GM21515 (cell line): ENCODE results near the gene CCDC18.
"Not testable (repeated sequence)": the region's sequence is repeated elsewhere in the genome, so short reads cannot be mapped to it uniquely, and the experiment has no call there.

ENCODE experiments used
- ATAC-seq: cut with Tn5 transposase; IDR thresholded peaks from one replicate; pipeline ENCODE4 v1.9.1; 2021; ENCODE audit not compliant: unreplicated experiment

The CCDC18 gene

GRCh38 chr1:93238425-93238824 is 57.9 kb downstream of the CCDC18 start:
- ATAC-seq, result no peak

GRCh38 chr1:93239863-93240262 is 59.3 kb downstream of the CCDC18 start:
- ATAC-seq, result no peak

- not testable (repeated sequence) for ATAC-seq
These were observed 62.7 kb downstream of the CCDC18 start for GRCh38 chr1:93243233-93243632.

GRCh38 chr1:93244298-93245069 is 64.0 kb downstream of the CCDC18 start:
- no peak for ATAC-seq

GRCh38 chr1:93251966-93252365 is 71.4 kb downstream of the CCDC18 start:
- no peak for ATAC-seq

GRCh38 chr1:93252598-93252997 is 72.1 kb downstream of the CCDC18 start:
- ATAC-seq, result no peak

GRCh38 chr1:93253516-93253915 is 73.0 kb downstream of the CCDC18 start:
- ATAC-seq, result no peak

- ATAC-seq, result no peak
These were observed 74.9 kb downstream of the CCDC18 start for GRCh38 chr1:93255222-93256079.

- no peak for ATAC-seq
These were observed 75.9 kb downstream of the CCDC18 start for GRCh38 chr1:93256433-93256832.

GRCh38 chr1:93257889-93258288 is 77.4 kb downstream of the CCDC18 start:
- no peak for ATAC-seq

GRCh38 chr1:93260726-93261125 is 80.2 kb downstream of the CCDC18 start:
- not testable (repeated sequence) for ATAC-seq

GRCh38 chr1:93262645-93263044 is 82.1 kb downstream of the CCDC18 start:
- ATAC-seq, result no peak

- ATAC-seq, result not testable (repeated sequence)
These were observed 88.4 kb downstream of the CCDC18 start for GRCh38 chr1:93268888-93269287.

- not testable (repeated sequence) for ATAC-seq
These were observed 94.7 kb downstream of the CCDC18 start for GRCh38 chr1:93275262-93275633.

GRCh38 chr1:93275634-93276295 is 95.2 kb downstream of the CCDC18 start:
- ATAC-seq, result no peak

GRCh38 chr1:93277530-93277929 is 97.0 kb downstream of the CCDC18 start:
- ATAC-seq, result not testable (repeated sequence)

- ATAC-seq, result no peak
These were observed 103.0 kb downstream of the CCDC18 start for GRCh38 chr1:93283496-93283895.

GRCh38 chr1:93288558-93288957 is 108.0 kb downstream of the CCDC18 start:
- ATAC-seq, result no peak

GRCh38 chr1:93296555-93297154 is 116.1 kb downstream of the CCDC18 start:
- ATAC-seq, result no peak

GRCh38 chr1:93301131-93301530 is 120.6 kb downstream of the CCDC18 start:
- no peak for ATAC-seq

GRCh38 chr1:93302078-93302477 is 121.6 kb downstream of the CCDC18 start:
- ATAC-seq, result no peak
